Measurements from ENCODE around the gene SLC22A6. TPM values are rescaled to one million over a fixed set of nuclear protein-coding genes. Genes with fewer than 3 reads are reported as not detected.

The SLC22A6 gene, protein sequence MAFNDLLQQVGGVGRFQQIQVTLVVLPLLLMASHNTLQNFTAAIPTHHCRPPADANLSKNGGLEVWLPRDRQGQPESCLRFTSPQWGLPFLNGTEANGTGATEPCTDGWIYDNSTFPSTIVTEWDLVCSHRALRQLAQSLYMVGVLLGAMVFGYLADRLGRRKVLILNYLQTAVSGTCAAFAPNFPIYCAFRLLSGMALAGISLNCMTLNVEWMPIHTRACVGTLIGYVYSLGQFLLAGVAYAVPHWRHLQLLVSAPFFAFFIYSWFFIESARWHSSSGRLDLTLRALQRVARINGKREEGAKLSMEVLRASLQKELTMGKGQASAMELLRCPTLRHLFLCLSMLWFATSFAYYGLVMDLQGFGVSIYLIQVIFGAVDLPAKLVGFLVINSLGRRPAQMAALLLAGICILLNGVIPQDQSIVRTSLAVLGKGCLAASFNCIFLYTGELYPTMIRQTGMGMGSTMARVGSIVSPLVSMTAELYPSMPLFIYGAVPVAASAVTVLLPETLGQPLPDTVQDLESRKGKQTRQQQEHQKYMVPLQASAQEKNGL
- not detected for total RNA-seq
- long read RNA-seq = 0 reads

DNA sequence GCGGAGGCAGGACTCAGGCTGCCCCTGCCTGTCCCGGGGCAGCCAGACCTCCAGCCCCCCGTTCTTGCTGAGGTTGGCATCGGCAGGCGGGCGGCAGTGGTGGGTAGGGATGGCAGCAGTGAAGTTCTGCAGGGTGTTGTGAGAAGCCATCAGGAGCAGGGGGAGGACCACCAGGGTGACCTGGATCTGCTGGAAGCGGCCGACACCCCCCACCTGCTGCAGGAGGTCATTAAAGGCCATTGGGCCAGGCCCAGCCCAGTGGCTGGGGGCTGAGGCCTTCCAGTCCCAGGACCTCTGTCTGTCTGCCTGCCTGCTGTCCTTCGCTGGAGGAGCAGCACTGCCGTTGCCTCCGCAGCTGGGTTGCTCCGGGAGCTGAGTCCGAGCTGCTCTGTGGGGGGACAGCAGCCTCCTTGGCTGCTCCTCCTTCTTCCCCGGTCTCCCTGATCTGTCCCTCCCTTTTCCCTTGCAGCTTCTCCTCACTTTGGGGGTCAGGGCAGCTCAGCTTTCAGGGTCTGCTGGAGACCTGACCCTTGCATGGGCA, at the start of gene SLC22A6:
TSS of gene SLC22A6 (minus strand) at position 517 of the 541 bp plus-strand sequence. CDS start at position 240, 277 bp downstream.
- H3K27me3 ChIP-seq = no peaks in the 10 kb centered on the region
- H3K4me3 ChIP-seq = no peak within 1 kb of the TSS
- ATAC-seq (no peak), DNase-seq (no peak)
- H3K27ac ChIP-seq = no peak within 1 kb of the TSS
- no peaks in the 10 kb centered on the region for H3K4me1 ChIP-seq
- TF ChIP-seq, protein P1, sequence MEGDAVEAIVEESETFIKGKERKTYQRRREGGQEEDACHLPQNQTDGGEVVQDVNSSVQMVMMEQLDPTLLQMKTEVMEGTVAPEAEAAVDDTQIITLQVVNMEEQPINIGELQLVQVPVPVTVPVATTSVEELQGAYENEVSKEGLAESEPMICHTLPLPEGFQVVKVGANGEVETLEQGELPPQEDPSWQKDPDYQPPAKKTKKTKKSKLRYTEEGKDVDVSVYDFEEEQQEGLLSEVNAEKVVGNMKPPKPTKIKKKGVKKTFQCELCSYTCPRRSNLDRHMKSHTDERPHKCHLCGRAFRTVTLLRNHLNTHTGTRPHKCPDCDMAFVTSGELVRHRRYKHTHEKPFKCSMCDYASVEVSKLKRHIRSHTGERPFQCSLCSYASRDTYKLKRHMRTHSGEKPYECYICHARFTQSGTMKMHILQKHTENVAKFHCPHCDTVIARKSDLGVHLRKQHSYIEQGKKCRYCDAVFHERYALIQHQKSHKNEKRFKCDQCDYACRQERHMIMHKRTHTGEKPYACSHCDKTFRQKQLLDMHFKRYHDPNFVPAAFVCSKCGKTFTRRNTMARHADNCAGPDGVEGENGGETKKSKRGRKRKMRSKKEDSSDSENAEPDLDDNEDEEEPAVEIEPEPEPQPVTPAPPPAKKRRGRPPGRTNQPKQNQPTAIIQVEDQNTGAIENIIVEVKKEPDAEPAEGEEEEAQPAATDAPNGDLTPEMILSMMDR (IDR thresholded peaks at IDR 0.05) = no peak
- intact Hi-C loops (cut with DNase I) = no loop called here
- no peaks in the 10 kb centered on the region for H3K9me3 ChIP-seq
- no peaks in the 10 kb centered on the region for H3K36me3 ChIP-seq

DNA sequence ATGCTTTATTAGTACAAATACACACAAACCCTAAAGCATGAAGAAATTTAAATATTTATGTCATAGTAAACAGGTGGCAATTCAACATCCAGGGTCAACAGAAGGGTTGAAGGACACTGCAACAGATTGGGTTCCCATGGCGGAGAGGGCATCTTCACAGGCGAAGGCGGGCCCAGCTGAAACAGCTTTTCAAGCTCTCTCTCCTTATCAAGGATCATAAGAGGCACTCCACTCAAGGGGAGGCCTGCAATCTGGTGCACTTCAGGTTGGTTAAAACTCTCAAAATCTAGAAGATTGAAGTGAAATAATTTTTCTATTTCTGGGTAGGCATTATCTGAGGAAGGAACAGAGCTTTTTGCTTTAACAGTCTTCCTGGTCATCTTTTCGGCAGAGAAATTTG, 47.7 kb upstream of the SLC22A6 start:
- intact Hi-C loops (cut with DNase I) = no loop called here

DNA sequence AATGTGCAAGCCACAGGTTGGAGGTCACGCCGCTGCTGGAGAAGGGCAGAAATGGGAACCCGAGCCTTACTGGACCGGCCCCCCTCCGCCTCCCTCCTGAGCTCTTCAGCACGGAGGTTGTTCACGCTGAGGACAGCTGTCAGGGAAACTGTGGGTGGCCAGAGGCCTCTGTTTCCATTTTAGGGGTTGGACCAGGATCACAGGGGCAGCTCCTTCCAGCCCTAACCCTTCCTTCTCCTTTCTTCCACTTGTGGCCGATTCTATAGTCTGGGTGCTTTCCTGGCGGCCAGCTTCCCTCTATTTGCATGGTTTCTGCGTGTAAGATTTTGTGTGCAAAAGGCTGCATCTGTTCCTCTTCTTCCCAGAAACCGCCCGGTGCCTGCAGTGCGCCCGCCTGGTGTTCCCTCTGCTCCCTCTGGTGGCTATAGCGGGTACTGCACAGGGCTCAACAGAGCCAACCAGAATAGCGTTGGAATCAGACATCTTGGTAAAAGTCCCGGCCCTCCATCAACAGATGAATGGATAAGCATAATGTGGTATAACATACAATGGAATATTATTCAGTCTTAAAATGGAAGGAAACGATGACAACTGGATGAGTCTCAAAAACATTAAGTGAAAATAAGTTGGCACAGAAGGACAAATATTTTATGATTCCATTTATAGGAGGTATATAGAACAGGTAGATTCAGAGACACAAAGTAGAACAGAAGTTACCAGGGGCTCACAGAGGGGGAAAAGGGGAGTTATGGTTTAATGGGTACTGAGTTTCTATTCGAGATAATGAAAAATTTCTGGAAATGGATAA, 39.3 kb upstream of the SLC22A6 start:
- TF ChIP-seq, protein P1 (IDR thresholded peaks at IDR 0.05) = peak; percentile 100
- ATAC-seq (peak; percentile 97), DNase-seq (peak; percentile 91)
- Histone ChIP-seq H3K9me3 (no peaks in the 10 kb centered on the region), H3K27me3 (peaks cover 5% of the 10 kb centered on the region), H3K4me1 (peaks cover 7% of the 10 kb centered on the region), H3K27ac (no peak overlapping the region), H3K36me3 (no peaks in the 10 kb centered on the region), H3K4me3 (no peak overlapping the region)
- intact Hi-C loops (cut with DNase I) = loop anchor here (5.0 kb wide), 1 partner anchor 117 kb away; no protein-coding TSS in a partner anchor

More for the DNA sequence above, 47.7 kb upstream of the SLC22A6 start:
- Histone ChIP-seq H3K36me3 (no peaks in the 10 kb centered on the region), H3K4me3 (no peak overlapping the region), H3K27ac (no peak overlapping the region), H3K4me1 (no peaks in the 10 kb centered on the region), H3K9me3 (no peaks in the 10 kb centered on the region), H3K27me3 (no peaks in the 10 kb centered on the region)
- ATAC-seq (peak; percentile 61), DNase-seq (no peak)
- TF ChIP-seq, protein P1 (IDR thresholded peaks at IDR 0.05) = no peak

DNA sequence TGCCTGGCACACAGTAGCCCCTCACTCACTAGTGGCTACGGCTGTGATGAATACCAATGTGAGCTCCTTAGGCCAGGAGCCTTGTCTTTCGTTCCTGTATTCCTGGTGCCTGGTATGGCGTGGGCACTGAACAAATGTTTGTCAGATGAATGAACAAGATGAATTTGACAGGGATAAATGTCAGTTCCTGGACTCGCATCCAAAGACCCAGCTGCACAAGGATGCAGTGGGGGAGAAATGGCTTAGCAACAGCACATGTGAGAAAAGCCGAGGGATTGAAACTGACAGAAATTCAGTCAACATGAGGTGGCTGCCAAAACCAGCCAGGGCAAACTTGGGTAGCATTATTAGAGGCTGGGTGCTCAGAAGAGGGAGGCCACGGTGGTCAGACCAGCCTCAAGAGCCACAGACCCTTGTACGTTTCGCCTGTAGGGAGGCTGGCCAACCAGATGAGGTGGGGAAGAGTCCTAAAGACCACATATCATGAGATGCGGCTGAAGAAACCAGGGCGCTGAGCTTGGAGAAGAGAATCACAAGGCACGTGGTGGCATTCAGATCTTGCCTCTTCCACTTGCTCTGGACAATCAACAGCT, 38.6 kb upstream of the SLC22A6 start:
- H3K4me1 ChIP-seq = peaks cover 7% of the 10 kb centered on the region
- DNase-seq = no peak
- H3K36me3 ChIP-seq = no peaks in the 10 kb centered on the region
- H3K27me3 ChIP-seq = peaks cover 5% of the 10 kb centered on the region
- H3K4me3 ChIP-seq = no peak overlapping the region
- H3K27ac ChIP-seq = no peak overlapping the region
- no peak for ATAC-seq
- TF ChIP-seq, protein P1 (IDR thresholded peaks at IDR 0.05) = no peak
- intact Hi-C loops (cut with DNase I) = loop anchor here (5.0 kb wide), 1 partner anchor 116 kb away; no protein-coding TSS in a partner anchor
- no peaks in the 10 kb centered on the region for H3K9me3 ChIP-seq

DNA sequence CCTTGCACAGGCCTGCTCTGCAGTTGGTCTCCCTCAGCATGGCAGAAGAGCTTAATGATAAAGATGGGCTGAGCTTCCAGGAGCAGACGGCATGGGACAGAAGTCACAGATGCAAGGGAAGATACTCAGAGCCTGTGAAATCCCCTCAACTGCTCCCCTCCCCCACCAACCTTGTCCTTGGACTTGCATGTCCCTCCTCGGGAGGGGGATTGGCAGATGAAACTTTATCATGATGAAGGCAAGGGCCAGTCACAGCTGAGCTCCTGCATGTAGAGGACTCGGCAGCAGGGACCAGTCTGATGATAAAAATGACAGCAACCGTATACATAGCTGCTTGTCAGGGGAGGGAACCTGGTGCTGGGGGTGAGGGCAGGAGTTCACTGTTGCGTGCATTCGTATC, 37.7 kb upstream of the SLC22A6 start:
- H3K4me3 ChIP-seq = no peak overlapping the region
- H3K9me3 ChIP-seq = no peaks in the 10 kb centered on the region
- ATAC-seq = no peak

More for the DNA sequence above, 37.7 kb upstream of the SLC22A6 start:
- H3K4me1 ChIP-seq = peaks cover 7% of the 10 kb centered on the region
- no peak for DNase-seq
- intact Hi-C loops (cut with DNase I) = loop anchor here (5.0 kb wide), 1 partner anchor 115 kb away; no protein-coding TSS in a partner anchor
- H3K36me3 ChIP-seq = no peaks in the 10 kb centered on the region
- H3K27me3 ChIP-seq = peaks cover 6% of the 10 kb centered on the region
- H3K27ac ChIP-seq = no peak overlapping the region
- TF ChIP-seq, protein P1 (IDR thresholded peaks at IDR 0.05) = no peak

Data from upper lobe of right lung (tissue), 1 donor.